ENCODE data around the gene NOTCH4.

DNA sequence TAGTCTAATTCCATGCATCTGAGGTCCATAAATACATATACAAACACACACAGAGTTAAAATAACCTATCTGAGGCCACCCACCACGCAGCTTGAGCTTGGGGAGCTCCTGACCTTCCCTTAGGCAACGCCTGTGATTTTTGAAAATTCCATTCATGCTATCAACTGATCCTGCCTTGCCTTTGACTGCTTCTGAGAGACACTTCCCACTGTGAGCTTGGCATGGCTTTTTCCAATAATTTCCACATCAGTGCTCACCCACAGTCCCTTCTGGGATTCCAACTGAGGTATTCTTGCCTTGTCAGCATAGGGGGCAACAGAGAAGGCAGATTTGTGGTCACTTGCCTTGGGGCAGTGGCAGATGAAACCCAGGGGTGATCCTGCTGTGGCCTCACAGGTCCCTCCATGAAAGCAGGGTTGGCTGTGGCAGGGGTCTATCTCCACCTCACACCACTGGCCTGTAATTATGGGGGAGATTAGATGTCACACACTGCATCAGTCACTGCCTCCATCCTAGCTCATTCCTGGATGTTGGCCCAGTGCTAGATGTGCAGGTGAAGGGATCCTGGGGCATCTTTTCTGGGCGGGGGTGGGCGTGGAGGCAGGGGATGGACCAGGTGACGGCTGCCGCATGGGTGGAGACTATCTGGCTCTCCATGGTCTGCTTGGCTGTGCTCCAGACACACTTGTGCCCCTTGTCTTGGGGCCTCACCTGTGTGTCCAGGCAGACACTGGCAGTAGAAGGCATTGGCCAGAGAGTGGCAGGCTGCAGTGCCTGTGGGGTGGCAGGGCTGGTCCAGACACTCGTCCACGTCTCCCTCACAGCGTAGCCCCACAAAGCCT, 20.2 kb downstream of the NOTCH4 start:
- TF ChIP-seq PPARA (CRISPR knock-in tag; IDR thresholded peaks at IDR 0.05; ENCODE audit: borderline replicate concordance) (no peak), GLIS3 (CRISPR knock-in tag; IDR thresholded peaks at IDR 0.05) (no peak), OSR1 (CRISPR knock-in tag; IDR thresholded peaks at IDR 0.05) (no peak), CSDC2 (CRISPR knock-in tag; IDR thresholded peaks at IDR 0.05) (no peak), ZNF565 (CRISPR knock-in tag; conservative IDR thresholded peaks at IDR 0.05; ENCODE audit: low read depth) (no peak), ISL1 (CRISPR knock-in tag; IDR thresholded peaks at IDR 0.05) (no peak), ZNF8 (CRISPR knock-in tag; IDR thresholded peaks at IDR 0.05) (no peak), ZFP3 (CRISPR knock-in tag; IDR thresholded peaks at IDR 0.05) (no peak), TCF4 (CRISPR knock-in tag; IDR thresholded peaks at IDR 0.05; ENCODE audit: borderline replicate concordance) (no peak), ZC3H10 (CRISPR knock-in tag; IDR thresholded peaks at IDR 0.05) (no peak), BACH2 (CRISPR knock-in tag; IDR thresholded peaks at IDR 0.05; ENCODE audit: borderline replicate concordance) (no peak)
- TF ChIP-seq, protein P1, sequence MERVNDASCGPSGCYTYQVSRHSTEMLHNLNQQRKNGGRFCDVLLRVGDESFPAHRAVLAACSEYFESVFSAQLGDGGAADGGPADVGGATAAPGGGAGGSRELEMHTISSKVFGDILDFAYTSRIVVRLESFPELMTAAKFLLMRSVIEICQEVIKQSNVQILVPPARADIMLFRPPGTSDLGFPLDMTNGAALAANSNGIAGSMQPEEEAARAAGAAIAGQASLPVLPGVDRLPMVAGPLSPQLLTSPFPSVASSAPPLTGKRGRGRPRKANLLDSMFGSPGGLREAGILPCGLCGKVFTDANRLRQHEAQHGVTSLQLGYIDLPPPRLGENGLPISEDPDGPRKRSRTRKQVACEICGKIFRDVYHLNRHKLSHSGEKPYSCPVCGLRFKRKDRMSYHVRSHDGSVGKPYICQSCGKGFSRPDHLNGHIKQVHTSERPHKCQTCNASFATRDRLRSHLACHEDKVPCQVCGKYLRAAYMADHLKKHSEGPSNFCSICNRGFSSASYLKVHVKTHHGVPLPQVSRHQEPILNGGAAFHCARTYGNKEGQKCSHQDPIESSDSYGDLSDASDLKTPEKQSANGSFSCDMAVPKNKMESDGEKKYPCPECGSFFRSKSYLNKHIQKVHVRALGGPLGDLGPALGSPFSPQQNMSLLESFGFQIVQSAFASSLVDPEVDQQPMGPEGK (CRISPR knock-in tag; IDR thresholded peaks at IDR 0.05; ENCODE audit: borderline replicate concordance): no peak
- TF ChIP-seq, protein P2, sequence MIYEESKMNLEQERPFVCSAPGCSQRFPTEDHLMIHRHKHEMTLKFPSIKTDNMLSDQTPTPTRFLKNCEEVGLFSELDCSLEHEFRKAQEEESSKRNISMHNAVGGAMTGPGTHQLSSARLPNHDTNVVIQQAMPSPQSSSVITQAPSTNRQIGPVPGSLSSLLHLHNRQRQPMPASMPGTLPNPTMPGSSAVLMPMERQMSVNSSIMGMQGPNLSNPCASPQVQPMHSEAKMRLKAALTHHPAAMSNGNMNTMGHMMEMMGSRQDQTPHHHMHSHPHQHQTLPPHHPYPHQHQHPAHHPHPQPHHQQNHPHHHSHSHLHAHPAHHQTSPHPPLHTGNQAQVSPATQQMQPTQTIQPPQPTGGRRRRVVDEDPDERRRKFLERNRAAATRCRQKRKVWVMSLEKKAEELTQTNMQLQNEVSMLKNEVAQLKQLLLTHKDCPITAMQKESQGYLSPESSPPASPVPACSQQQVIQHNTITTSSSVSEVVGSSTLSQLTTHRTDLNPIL (CRISPR knock-in tag; IDR thresholded peaks at IDR 0.05; ENCODE audit: low read depth): no peak
- TF ChIP-seq, protein P3, sequence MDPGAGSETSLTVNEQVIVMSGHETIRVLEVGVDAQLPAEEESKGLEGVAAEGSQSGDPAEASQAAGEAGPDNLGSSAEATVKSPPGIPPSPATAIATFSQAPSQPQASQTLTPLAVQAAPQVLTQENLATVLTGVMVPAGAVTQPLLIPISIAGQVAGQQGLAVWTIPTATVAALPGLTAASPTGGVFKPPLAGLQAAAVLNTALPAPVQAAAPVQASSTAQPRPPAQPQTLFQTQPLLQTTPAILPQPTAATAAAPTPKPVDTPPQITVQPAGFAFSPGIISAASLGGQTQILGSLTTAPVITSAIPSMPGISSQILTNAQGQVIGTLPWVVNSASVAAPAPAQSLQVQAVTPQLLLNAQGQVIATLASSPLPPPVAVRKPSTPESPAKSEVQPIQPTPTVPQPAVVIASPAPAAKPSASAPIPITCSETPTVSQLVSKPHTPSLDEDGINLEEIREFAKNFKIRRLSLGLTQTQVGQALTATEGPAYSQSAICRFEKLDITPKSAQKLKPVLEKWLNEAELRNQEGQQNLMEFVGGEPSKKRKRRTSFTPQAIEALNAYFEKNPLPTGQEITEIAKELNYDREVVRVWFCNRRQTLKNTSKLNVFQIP (CRISPR knock-in tag; IDR thresholded peaks at IDR 0.05; ENCODE audit: borderline replicate concordance, low read depth): no peak

All from SK-N-SH treated with all-trans-retinoic acid at 6 μM for 48 hours (cell line).